Chondrocyte (in vitro differentiated cells): ENCODE data around the gene GRM1. TPM values are rescaled to one million over a fixed set of nuclear protein-coding genes. Genes with fewer than 3 reads are reported as not detected.

ENCODE experiments used
- DNase-seq: peaks from one replicate; pipeline ENCODE4 v3.0.0; 2021; ENCODE audit warnings: mixed read lengths, low spot score
- H3K27ac Mint-ChIP-seq: one replicate; pipeline ENCODE4 v1.8.0; 2021; ENCODE audit warnings: mild to moderate bottlenecking, moderate library complexity, mixed read lengths; ENCODE audit not compliant: unreplicated experiment
- H3K27me3 Mint-ChIP-seq: 2 replicates; pipeline ENCODE4 v1.8.0; 2021; ENCODE audit warnings: low read depth, mixed read lengths
- H3K36me3 Mint-ChIP-seq: 2 replicates; pipeline ENCODE4 v1.8.0; 2021; ENCODE audit warnings: low read depth, mixed read lengths
- H3K4me1 Mint-ChIP-seq: 2 replicates; pipeline ENCODE4 v1.8.0; 2021; ENCODE audit warnings: low read depth, mild to moderate bottlenecking, mixed read lengths
- H3K4me3 Mint-ChIP-seq: one replicate; pipeline ENCODE4 v1.8.0; 2021; ENCODE audit warnings: mild to moderate bottlenecking, moderate library complexity, mixed read lengths; ENCODE audit not compliant: unreplicated experiment
- H3K9me3 Mint-ChIP-seq: 2 replicates; pipeline ENCODE4 v1.8.0; 2021; ENCODE audit warnings: low read depth, mixed read lengths
- CTCF ChIP-seq: fragments of 200-600 bp; sonication (generic); IDR thresholded peaks from 2 replicates; pipeline ENCODE4 v1.5.0; 2021; ENCODE audit warnings: antibody characterized with exemption, mild to moderate bottlenecking, moderate library complexity
- total RNA-seq: library from RNA; stranded (reverse); gene quantifications from 3 replicates; pipeline ENCODE4 v1.2.1, GENCODE V29; 2021

The GRM1 gene
- total RNA-seq, 1 donor from 2014 or later, result not detected

- Mint-ChIP-seq H3K4me3 (no peak overlapping the region), H3K27me3 (peaks cover 17% of the 10 kb centered on the region), H3K4me1 (no peaks in the 10 kb centered on the region), H3K27ac (no peak overlapping the region), H3K36me3 (no peaks in the 10 kb centered on the region), H3K9me3 (no peaks in the 10 kb centered on the region)
- DNase-seq, result no peak
- no peak for TF ChIP-seq CTCF
Observed at GRCh38 chr6:146153040-146153758, 124.3 kb downstream of the GRM1 start.

- DNase-seq, result no peak
- no peaks in the 10 kb centered on the region for H3K4me1 Mint-ChIP-seq
- H3K9me3 Mint-ChIP-seq, result no peaks in the 10 kb centered on the region
- H3K36me3 Mint-ChIP-seq, result no peaks in the 10 kb centered on the region
- no peak overlapping the region for H3K4me3 Mint-ChIP-seq
- H3K27ac Mint-ChIP-seq, result no peak overlapping the region
- peaks cover 17% of the 10 kb centered on the region for H3K27me3 Mint-ChIP-seq
- TF ChIP-seq CTCF, result no peak
Observed at GRCh38 chr6:146154197-146154596, 125.3 kb downstream of the GRM1 start.

- Mint-ChIP-seq H3K4me1 (no peaks in the 10 kb centered on the region), H3K36me3 (no peaks in the 10 kb centered on the region), H3K9me3 (no peaks in the 10 kb centered on the region), H3K4me3 (no peak overlapping the region), H3K27ac (no peak overlapping the region), H3K27me3 (no peaks in the 10 kb centered on the region)
- DNase-seq, result no peak
- TF ChIP-seq CTCF, result no peak
Observed at GRCh38 chr6:146161664-146162063, 132.8 kb downstream of the GRM1 start.

- peaks cover 19% of the 10 kb centered on the region for H3K9me3 Mint-ChIP-seq
Observed at GRCh38 chr6:146169872-146170271, 141.0 kb downstream of the GRM1 start.

GRCh38 chr6:146177785-146178184 is 148.9 kb downstream of the GRM1 start:
- Mint-ChIP-seq H3K9me3 (peaks cover under 1% of the 10 kb centered on the region), H3K36me3 (no peaks in the 10 kb centered on the region), H3K4me3 (no peak overlapping the region), H3K27ac (no peak overlapping the region), H3K27me3 (peaks cover 8% of the 10 kb centered on the region), H3K4me1 (no peaks in the 10 kb centered on the region)
- TF ChIP-seq CTCF, result no peak
- DNase-seq, result no peak

More at GRCh38 chr6:146169872-146170271, 141.0 kb downstream of the GRM1 start:
- Mint-ChIP-seq H3K4me3 (no peak overlapping the region), H3K27ac (no peak overlapping the region), H3K36me3 (no peaks in the 10 kb centered on the region), H3K27me3 (peaks cover 3% of the 10 kb centered on the region), H3K4me1 (no peaks in the 10 kb centered on the region)
- no peak for TF ChIP-seq CTCF
- DNase-seq, result no peak
